Left kidney (tissue), 2 donors: Measurements from ENCODE around the gene MAJIN. TPM values are rescaled to one million over a fixed set of nuclear protein-coding genes. Genes with fewer than 3 reads are reported as not detected.

Source experiments
- DNase-seq: peaks from one replicate; pipeline ENCODE4 v3.0.0-alpha.2; 2013
- polyA plus RNA-seq: library from polyadenylated mRNA; unstranded; fragments of 120-200 nt; gene quantifications from one replicate; pipeline ENCODE4 v1.2.1, GENCODE V29; 2013; ENCODE audit not compliant: insufficient read length

Gene MAJIN
- polyA plus RNA-seq, 1 donor: 0.88 TPM

DNA sequence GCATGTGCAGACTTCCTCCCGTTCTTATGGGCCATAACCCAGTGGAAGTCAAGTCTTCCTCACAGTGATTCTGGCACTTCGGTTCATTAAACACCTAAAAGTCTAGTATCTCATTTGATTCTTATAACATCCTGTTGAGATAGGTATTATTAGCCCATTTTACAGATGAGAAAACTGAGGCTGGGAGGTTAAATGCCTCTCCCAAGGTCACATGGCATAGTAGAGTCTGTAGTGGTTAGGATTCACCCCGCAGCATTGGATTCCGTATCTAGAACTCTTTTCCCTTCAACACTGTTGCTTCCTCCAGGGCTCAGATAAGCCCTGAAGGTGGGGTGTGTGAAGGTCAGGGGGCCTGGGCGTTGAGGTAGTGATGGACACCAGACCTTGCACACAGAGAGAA lies 39.6 kb downstream of the MAJIN start:
- no peak for DNase-seq

GRCh38 chr11:64931290-64931689 lies 40.6 kb downstream of the MAJIN start:
- no peak for DNase-seq

DNA sequence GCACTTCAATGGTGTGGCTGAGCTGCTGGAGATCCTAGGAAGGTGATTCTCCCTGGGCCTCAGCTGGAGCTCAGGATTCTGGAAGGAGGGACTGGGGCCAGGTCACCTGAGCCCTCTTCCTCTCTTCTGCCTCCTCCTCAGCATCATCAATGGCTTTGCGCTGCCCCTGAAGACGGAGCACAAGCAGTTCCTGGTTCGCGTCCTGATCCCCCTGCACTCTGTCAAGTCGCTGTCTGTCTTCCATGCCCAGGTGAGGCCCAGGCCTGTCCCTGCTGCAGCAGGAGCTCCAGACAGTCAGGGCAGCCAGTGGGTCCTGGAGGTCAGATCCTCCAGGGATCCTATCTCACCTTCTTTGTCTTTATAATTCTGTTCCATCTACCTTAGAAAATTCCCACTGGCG lies 41.6 kb downstream of the MAJIN start:
- DNase-seq: no peak

DNA sequence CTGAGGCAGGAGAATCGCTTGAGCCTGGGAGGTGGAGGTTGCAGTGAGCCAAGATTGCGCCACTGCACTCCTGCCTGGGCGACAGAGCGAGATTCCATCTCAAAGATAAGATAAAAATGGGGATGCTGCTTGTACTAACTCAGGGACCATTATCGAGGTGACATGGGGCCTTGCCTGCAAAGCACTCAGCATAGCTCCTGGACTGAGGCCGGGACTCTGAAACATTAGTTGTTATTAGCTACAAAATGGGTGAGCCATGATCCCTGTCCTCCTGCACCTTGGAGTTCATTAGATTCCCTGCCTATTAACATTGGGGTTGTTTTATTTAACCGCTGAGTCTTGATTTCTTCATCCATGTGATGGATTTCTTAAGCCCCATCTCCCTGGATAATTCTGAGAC lies 42.3 kb downstream of the MAJIN start:
- DNase-seq: no peak

GRCh38 chr11:64928957-64929356 lies 43.0 kb downstream of the MAJIN start:
- no peak for DNase-seq

DNA sequence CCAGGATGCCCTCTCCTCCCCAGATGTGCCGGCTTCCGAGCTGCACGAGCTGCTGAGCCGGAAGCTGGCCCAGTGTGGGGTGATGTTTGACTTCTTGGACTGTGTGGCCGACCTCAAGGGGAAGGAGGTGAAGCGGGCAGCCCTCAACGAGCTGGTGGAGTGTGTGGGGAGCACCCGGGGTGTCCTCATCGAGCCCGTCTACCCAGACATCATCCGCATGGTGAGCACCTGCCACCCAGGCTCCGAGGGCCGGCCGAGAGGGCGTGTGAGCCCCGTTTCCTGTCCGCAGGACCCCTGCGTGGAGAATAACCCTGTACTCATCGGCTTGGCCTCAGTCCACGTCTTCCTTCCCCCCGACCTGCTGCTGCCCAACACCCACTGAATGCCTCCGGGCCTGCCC lies 45.2 kb downstream of the MAJIN start:
- DNase-seq: no peak

DNA sequence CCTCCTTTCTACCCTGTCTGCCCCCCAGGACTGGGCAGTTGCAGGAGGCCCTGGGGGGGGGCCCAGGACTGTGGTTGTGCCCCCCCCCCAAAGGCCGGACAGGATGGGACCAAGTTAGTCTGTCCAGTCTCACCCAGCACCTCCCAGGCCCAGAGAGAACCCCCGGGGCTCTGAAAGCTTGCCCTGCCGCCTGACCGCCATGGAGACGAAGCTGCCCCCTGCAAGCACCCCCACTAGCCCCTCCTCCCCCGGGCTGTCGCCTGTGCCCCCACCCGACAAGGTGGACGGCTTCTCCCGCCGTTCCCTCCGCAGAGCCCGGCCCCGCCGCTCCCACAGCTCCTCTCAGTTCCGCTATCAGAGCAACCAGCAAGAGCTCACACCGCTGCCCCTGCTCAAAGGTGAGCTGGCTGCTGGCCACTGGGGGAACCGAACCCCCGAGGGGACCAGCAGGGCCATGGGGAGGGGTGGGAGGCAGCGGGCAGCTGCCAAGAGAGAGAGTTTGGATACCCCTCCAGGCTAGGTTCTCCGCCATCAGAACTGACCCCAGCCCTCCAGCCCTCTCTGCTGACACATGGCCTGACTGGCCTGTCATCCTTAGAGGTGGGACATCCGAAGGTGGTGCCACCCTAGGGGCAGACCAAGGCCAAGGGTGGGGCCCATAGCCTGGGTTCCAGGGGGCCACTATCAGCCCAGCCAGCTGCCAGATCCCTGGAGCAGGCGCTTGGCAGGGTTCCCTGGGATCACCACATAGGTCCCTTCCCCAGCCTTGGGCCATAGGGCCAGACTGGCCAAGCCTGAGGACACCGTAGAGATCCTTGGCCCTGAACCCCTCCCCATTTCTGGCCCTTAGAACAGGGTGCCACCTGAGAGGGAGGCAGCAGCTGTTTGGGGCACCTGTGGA lies 46.1 kb downstream of the MAJIN start:
- no peak for DNase-seq

- DNase-seq: no peak
These were observed 47.0 kb downstream of the MAJIN start for GRCh38 chr11:64924910-64925284.

DNA sequence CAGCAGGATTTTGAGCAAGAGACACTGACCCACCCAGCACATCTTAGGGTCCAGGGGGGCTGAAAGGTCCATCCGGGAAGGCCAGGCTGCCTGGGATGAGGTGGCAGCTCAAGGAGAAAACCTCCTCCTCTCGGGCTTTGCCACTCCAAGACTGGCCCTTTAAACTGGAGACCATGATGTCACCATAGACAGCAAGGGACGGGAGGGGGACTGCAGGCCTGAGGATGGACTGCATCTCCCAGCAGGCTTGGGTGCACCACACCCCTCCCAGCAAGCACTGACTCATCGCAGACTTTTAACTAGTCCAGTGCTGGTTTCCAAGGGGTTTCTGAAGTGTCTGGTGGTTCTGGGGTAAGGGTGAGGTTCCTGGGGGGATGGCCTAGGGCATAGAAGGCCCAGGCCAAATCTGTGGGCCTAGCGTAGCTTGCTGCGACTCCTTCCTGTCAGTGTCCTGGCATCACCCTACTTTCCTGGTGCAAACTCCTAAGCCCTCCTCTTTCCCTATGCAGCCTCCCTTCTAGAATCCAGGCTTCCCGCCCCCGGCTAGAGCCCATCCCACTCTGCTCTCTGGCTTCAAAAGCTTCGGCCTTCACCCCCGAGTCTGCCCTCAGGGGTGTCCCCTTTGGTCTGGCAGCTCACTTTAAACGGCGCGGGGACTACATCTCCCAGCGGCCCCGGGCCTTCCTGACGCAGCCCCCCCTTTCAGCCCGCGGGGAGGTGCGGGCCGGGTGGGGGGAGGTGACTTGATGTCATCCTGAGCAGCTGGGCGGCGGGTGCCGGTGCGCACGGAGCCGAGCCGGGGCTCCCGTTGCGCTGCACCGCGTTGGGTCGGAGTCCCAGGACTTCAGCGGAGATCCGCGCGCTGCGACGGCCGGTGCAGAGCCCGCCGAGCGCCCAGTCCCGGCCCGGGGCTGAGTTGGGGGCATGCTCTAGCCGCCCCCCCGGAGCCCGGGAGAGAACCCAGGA lies 47.7 kb downstream of the MAJIN start, which contains the start of gene PPP2R5B:
PPP2R5B (plus strand) TSS at position 746 of the 966 bp plus-strand sequence. CDS start 1,046 bp downstream, outside the sequence.
- DNase-seq: peak; percentile 86

DNA sequence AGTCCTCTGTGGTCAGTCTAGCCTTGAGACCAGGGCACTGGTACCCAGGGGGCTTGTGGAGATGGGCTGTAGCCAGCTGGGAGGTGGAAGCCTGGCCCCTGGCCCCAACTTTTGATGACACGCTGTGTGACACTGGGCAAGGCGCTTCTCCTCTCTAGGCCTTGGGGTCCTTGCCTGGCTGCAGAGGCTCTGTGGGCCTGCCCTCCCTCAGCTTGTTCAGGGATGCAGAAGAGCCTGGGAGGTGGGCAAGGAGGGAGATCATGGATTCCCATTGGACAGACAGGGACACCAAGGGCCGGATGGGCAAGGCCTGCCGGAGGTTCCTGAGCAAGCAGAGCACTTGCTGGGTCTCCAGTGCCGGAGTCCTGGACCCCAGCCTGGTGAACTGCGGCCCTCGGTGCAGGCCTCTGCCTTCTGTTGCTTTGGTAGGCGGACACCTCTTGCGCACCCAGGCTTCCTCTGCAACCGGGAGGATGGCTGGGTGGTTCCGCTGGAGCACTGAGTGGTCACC lies 48.7 kb downstream of the MAJIN start:
- no peak for DNase-seq

DNA sequence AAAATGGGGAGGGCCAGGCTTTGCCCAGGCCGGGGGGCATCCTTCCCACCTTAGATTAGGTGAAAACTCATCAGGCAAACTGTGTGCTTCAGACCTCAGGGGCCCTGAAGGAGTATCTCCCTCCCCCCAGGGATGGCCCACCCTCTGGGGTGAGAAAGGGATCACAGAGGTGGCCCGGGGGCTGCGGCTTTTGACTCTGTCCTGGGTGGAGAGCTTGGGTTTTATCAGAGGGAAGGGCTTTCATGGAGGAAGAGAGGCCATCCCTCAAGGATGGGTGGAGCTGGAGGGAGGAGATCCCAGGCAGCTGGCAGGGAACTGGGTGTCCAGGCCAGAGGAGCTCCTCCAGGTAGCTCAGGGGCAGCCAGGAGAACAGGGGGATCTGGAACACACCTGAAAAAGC lies 50.5 kb downstream of the MAJIN start:
- no peak for DNase-seq

GRCh38 chr11:64920124-64920523 lies 51.8 kb downstream of the MAJIN start:
- no peak for DNase-seq

DNA sequence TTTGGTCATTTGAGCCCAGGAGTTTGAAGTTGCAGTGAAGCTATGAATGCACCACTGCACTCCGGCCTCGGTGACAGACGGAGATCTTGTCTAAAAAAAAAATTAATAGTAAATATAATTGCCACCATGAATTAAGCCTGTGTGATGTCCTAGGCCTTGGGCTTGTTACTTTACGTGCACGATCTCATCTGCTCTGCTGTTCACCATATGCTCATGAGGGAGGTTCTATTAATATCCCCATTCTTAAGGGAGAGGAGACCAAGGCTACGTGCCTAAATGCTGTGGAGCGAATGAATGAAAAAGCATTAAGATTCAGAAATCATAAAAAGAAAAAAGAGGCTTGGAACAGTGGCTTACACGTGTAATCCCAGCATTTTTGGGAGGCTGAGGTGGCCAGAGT lies 52.3 kb downstream of the MAJIN start:
- DNase-seq: no peak

DNA sequence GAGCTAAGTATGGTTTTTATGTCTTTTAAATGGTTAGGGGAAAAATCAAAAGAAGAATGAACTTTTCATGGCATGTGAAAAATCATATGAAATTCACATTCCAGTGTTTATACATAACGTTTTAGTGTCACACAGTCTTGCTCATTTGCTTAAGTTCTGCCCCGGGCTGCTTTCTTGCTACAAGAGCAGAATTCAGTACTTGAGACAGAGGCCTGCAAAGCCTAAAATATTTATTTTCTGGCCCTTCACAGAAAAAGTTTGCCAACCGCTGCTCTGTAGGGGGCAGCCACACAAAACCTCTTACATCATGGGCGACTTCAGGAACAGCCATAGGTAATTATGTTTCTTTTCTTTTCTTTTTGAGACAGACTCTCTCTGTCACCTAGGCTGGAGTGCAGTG lies 53.9 kb downstream of the MAJIN start:
- no peak for DNase-seq

DNA sequence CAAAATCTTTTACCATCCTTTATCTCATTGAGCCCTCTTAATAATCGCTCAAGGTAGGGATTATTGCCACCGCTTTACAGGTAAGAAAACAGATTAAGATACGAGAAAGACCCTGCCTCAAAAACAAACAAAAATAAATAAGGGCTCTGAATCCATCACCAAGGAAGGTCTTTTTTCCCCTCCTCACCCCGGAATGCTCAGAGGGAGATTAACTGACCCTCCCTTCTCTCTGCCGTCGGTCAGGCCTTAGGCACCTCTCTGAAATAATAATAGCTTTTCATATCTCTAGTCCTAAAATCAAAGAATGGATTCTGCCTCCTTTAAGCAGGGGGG lies 54.3 kb downstream of the MAJIN start:
- no peak for DNase-seq

- peak; percentile 100 for DNase-seq
These were observed 54.9 kb downstream of the MAJIN start, which contains the start of gene ATG2A for GRCh38 chr11:64916775-64917662. Gene ATG2A, minus strand, starts transcription at chr11:64917209. Its CDS starts 74 bp downstream, at chr11:64917135.

DNA sequence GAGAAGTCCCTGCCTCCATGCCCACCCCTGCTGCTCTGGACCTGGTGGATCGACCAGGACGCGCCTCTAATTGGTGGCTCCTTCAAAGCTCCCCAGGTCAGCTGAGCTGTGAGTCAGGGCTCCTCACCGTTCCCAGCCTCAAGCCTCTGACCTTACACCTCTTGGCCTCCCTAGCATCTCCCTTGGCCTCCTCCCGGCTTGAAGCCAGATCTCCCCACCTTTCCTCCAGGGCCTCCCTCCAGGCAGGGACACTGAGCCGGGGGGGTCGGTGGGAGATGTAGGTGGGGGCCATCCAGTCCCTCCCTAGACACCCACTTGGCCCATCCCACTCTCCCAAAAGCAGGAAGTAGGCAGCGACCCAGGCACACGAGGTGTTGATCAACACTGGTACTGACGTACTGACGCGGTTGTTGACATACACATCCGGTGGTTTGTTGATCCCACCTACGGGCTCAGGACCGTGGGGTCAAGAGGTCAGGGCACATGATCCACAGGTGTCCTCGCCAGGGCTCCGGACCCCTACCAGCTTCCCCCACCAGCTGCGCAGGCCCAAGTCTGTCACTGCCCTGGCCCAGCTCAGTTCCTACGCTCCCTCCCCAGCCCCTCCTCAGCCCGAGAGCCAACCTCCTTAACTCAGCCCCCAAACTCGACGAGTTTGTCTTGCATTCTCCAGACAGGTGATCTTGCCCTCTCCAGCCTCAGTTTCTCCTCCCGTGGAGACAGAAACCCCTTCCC lies 55.7 kb downstream of the MAJIN start:
- no peak for DNase-seq

- DNase-seq: no peak
These were observed 56.5 kb downstream of the MAJIN start for GRCh38 chr11:64915376-64915887.

- DNase-seq: no peak
These were observed 57.8 kb downstream of the MAJIN start for GRCh38 chr11:64914123-64914522.

- DNase-seq: no peak
These were observed 58.7 kb downstream of the MAJIN start for GRCh38 chr11:64913171-64913727.
